GM23248 (cell line): ENCODE results near the gene WDPCP.

Experiments
- EZH2 ChIP-seq: fragments of 200-600 bp; sonication (generic); IDR thresholded peaks from 2 replicates; pipeline ENCODE4 v1.6.1; 2018; ENCODE audit warnings: antibody characterized with exemption, mild to moderate bottlenecking; ENCODE audit not compliant: insufficient read depth, poor library complexity, severe bottlenecking
- EZH2phosphoT487 ChIP-seq: fragments of 200-600 bp; sonication (generic); IDR thresholded peaks from 2 replicates; pipeline ENCODE4 v1.6.1; 2018; ENCODE audit warnings: antibody characterized with exemption, moderate library complexity, mild to moderate bottlenecking, low read depth; ENCODE audit not compliant: insufficient read depth

- TF ChIP-seq EZH2 = no peak
- no peak for TF ChIP-seq EZH2phosphoT487
These were observed 90.7 kb downstream of the WDPCP start for GRCh38 chr2:63497576-63497975.
